GM23248 (cell line): ENCODE data around the gene NPBWR2.

Experiments
- EZH2 ChIP-seq: fragments of 200-600 bp; sonication (generic); IDR thresholded peaks from 2 replicates; pipeline ENCODE4 v1.6.1; 2018; ENCODE audit warnings: antibody characterized with exemption, mild to moderate bottlenecking; ENCODE audit not compliant: insufficient read depth, poor library complexity, severe bottlenecking
- EZH2phosphoT487 ChIP-seq: fragments of 200-600 bp; sonication (generic); IDR thresholded peaks from 2 replicates; pipeline ENCODE4 v1.6.1; 2018; ENCODE audit warnings: antibody characterized with exemption, moderate library complexity, mild to moderate bottlenecking, low read depth; ENCODE audit not compliant: insufficient read depth

GRCh38 chr20:64150756-64151632 is 43.6 kb upstream of the NPBWR2 start:
- TF ChIP-seq EZH2phosphoT487 (no peak), EZH2 (no peak)
